ENCODE results near the gene WDR62. TPM values are rescaled to one million over a fixed set of nuclear protein-coding genes. Genes with fewer than 3 reads are reported as not detected.

WDR62 gene
- total and polyA plus RNA-seq, 2 of the 8 experiments (the other 6 are each of a cell fraction or from before 2014, with no cell fraction given): 28.2 to 39.5 TPM

DNA sequence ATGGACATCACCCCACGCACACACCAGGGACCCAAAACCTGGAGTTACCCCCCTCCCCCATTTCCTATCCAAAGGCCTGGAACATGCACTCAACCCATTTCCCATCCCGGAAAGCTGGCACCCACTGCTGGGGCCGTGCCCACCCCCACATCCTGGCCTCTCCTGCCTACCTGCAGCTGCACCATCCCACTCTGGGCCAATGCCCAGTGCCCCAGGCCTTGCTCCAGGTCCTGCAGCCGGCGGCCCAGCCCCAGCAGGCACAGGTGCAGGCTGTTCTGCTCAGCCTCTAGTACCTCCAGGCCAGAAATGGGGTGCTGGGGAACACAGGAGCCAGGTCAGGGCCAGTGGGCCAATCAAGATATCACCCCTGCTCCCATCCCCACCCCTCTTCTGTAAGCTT, 47.7 kb upstream of the WDR62 start:
- H3K36me3 ChIP-seq (ENCODE audit: control insufficient read depth in 2 of 4, insufficient read depth in 4 of 4, low read length in 3 of 4): peaks cover 0 to 9% (median 2%) of the 10 kb centered on the region in 4 experiments; a peak in 5 of 8 replicates
- POLR2A ChIA-PET (ENCODE audit: partially characterized antibody): interaction anchor here (0.9 to 1.3 kb wide), 2 partner anchors 11 to 13 kb away, joined by 5 read pairs; no protein-coding TSS in a partner anchor
- DNase-seq (ENCODE audit: low read depth in 1 of 2, low spot score in 2 of 2): no peak
- peaks cover 0 to 13% (median 8%) of the 10 kb centered on the region in 4 experiments; a peak in 5 of 7 replicates for H3K4me1 ChIP-seq (replicated peaks in 1 of 4; ENCODE audit: control insufficient read depth in 3 of 4, insufficient read depth in 4 of 4, low read length in 3 of 4)
- no peak overlapping the region for H2AK5ac ChIP-seq (ENCODE audit: low read depth, low read length)
- H2BK20ac ChIP-seq (ENCODE audit: low read length): no peak overlapping the region
- no peak for FAIRE-seq
- CTCF ChIA-PET (ENCODE audit: partially characterized antibody): interaction anchor here (0.5 to 1.4 kb wide), 5 partner anchors 9 to 351 kb away, joined by 3 to 5 read pairs (median 3); no protein-coding TSS in a partner anchor
- no peaks in the 10 kb centered on the region for H3K79me1 ChIP-seq (ENCODE audit: low read depth, low read length)
- no peak overlapping the region; the same call in 1 of the 2 replicates for H4K8ac ChIP-seq (ENCODE audit: extremely low read depth, insufficient read depth, low read length)
- H3K4me3 ChIP-seq (ENCODE audit: extremely low read depth in 1 of 4, insufficient read depth in 2 of 4, low read depth in 3 of 4, low read length in 4 of 4): no peak overlapping the region
- H3K14ac ChIP-seq (ENCODE audit: insufficient read length): no peak overlapping the region
- no peak overlapping the region for H2BK12ac ChIP-seq (ENCODE audit: low read depth, low read length)
- no peaks in the 10 kb centered on the region for H3K27me3 ChIP-seq (replicated peaks in 1 of 4; ENCODE audit: control insufficient read depth in 3 of 4, extremely low read depth in 1 of 4, insufficient read depth in 3 of 4, low read length in 3 of 4)
- H2AFZ ChIP-seq (ENCODE audit: low read length): no peak overlapping the region
- H3K4me2 ChIP-seq (ENCODE audit: insufficient read depth in 1 of 2, low read depth in 2 of 2, low read length in 2 of 2): no peak overlapping the region
- H3K4ac ChIP-seq (replicated peaks; ENCODE audit: insufficient read length, low read depth, low read length): no peak overlapping the region
- no peak overlapping the region for H2BK120ac ChIP-seq (replicated peaks; ENCODE audit: low read depth, low read length)
- no peaks in the 10 kb centered on the region for H3K79me2 ChIP-seq (ENCODE audit: control insufficient read depth in 1 of 2, insufficient read depth in 2 of 2, low read length in 2 of 2)
- TF ChIP-seq SP4 (IDR thresholded peaks at IDR 0.05; ENCODE audit: low read length) (no peak), GABPA (IDR thresholded peaks at IDR 0.05; ENCODE audit: borderline replicate concordance, insufficient read depth, low read length) (no peak), MAX (IDR thresholded peaks at IDR 0.05) (no peak), RBBP5 (IDR thresholded peaks at IDR 0.05; ENCODE audit: borderline replicate concordance, low read depth, low read length) (no peak)
- no peaks in the 10 kb centered on the region for H4K20me1 ChIP-seq (replicated peaks in 1 of 2; ENCODE audit: control insufficient read depth in 1 of 2, insufficient read depth in 2 of 2, low read length in 2 of 2)
- no peak overlapping the region for H3K27ac ChIP-seq (ENCODE audit: low read depth, low read length)
- peaks cover 7% of the 10 kb centered on the region; the same call in 1 of the 2 replicates for H3K23me2 ChIP-seq (ENCODE audit: low read depth, low read length)
- no peak overlapping the region for H4K91ac ChIP-seq (replicated peaks; ENCODE audit: insufficient read length, low read length)
- no peaks in the 10 kb centered on the region for H3K9me3 ChIP-seq (ENCODE audit: insufficient read depth in 2 of 2, low read depth in 1 of 2, low read length in 1 of 2)
- H4K5ac ChIP-seq (ENCODE audit: insufficient read length, low read depth, low read length): no peak overlapping the region
- H3K56ac ChIP-seq (replicated peaks; ENCODE audit: insufficient read length, low read depth, low read length): no peak overlapping the region
- H3K23ac ChIP-seq (ENCODE audit: insufficient read length): no peak overlapping the region
- WGBS, 2 experiments (ENCODE audit: extremely low coverage in 1 of 2, insufficient coverage in 1 of 2, insufficient read length in 1 of 2, insufficient replicate concordance in 2 of 2, low coverage in 1 of 2, low lambda C conversion rate in 2 of 2, missing lambda C conversion rate in 1 of 2): 83% methylated on average over 5 of the region's 5 CpGs; no CpG with 5 or more reads in 1 of the 2 experiments
- no peak overlapping the region for H2BK15ac ChIP-seq (ENCODE audit: low read length)
- H3K9ac ChIP-seq (replicated peaks in 1 of 4; ENCODE audit: extremely low read depth in 1 of 4, low read depth in 3 of 4, low read length in 3 of 4): no peak overlapping the region
- H2BK5ac ChIP-seq (ENCODE audit: low read depth, low read length): no peak overlapping the region
- no peak overlapping the region for H3K18ac ChIP-seq (ENCODE audit: extremely low read depth, low read length)
